ENCODE data around the gene CALD1.

The CALD1 gene

DNA sequence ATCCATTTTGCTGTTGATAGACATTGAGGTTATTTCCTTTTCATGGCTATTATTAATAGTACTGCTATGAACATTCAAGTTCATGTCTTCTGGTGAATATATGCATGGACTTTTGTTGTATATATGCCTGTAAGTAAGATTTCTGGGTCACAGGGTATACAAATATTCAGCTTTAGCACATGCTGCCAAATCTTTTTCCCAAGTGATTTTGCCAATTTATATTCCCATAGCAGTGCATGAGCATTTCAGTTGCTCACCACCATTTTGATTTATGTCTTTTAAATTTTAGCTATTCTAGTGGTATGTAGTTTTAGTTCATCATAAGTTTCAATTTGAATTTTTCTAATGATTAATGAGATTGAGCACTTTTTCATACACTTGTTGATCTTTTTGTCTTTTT, 59.9 kb downstream of the CALD1 start:
- CTCF ChIA-PET: no interaction called here
- Histone ChIP-seq H3K4me1 (ENCODE audit: control insufficient read depth, insufficient read depth, low read length) (no peaks in the 10 kb centered on the region), H3K4me3 (ENCODE audit: low read depth, low read length) (no peak overlapping the region), H3K27ac (ENCODE audit: extremely low read depth, low read depth, low read length) (no peak overlapping the region), H3K9me3 (ENCODE audit: control insufficient read depth, insufficient read depth, low read depth, low read length) (no peaks in the 10 kb centered on the region), H3K36me3 (ENCODE audit: control insufficient read depth in 2 of 2, insufficient read depth in 1 of 2, low read length in 2 of 2) (no peaks in the 10 kb centered on the region)
- TF ChIP-seq ZNF132 (tag by site-specific recombination; IDR thresholded peaks at IDR 0.05; ENCODE audit: borderline replicate concordance): no peak
- TF ChIP-seq ZNF837 (tag by site-specific recombination; IDR thresholded peaks at IDR 0.05): no peak
- no peak for TF ChIP-seq ZNF433 (tag by site-specific recombination; IDR thresholded peaks at IDR 0.05; ENCODE audit: low read depth)
- TF ChIP-seq ZNF624 (tag by site-specific recombination; IDR thresholded peaks at IDR 0.05): no peak
- no peak for TF ChIP-seq ZNF350 (tag by site-specific recombination; IDR thresholded peaks at IDR 0.05)
- TF ChIP-seq HOXD13 (CRISPR knock-in tag; IDR thresholded peaks at IDR 0.05; ENCODE audit: borderline replicate concordance): no peak
- POLR2A ChIA-PET: no interaction called here

DNA sequence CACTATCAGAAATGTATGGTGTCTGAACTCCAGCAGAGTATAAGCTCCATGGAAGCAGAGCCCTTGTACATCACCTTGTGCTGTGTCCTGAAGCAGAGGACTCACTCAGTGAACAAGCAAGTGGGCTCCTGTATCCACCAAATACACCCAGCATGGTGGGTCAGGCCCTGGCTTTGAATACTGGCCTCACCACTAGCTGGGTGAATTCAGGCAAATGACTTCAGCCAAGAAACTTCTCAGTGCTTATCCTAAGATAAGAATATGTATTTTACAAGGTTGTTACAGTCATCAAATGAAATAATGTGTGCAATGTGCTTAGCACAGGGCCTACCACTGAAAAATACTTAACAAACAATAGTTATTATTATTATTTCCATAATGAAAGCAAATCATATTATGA, 62.6 kb downstream of the CALD1 start:
- no peaks in the 10 kb centered on the region for H3K4me1 ChIP-seq (ENCODE audit: control insufficient read depth, insufficient read depth, low read length)
- TF ChIP-seq ZNF24 (tag by site-specific recombination; IDR thresholded peaks at IDR 0.05): no peak
- TF ChIP-seq OSR2 (tag by site-specific recombination; IDR thresholded peaks at IDR 0.05): no peak
- no peak for TF ChIP-seq ZNF747 (tag by site-specific recombination; IDR thresholded peaks at IDR 0.05)
- no peaks in the 10 kb centered on the region for H3K9me3 ChIP-seq (ENCODE audit: control insufficient read depth, insufficient read depth, low read depth, low read length)
- POLR2A ChIA-PET: no interaction called here
- no peak overlapping the region for H3K4me3 ChIP-seq (ENCODE audit: low read depth, low read length)
- no peaks in the 10 kb centered on the region for H3K36me3 ChIP-seq (ENCODE audit: control insufficient read depth in 2 of 2, insufficient read depth in 1 of 2, low read length in 2 of 2)
- no peak overlapping the region for H3K27ac ChIP-seq (ENCODE audit: extremely low read depth, low read depth, low read length)
- CTCF ChIA-PET: interaction anchor here (0.6 kb wide), 1 partner anchor 16 kb away, joined by 3 read pairs; no protein-coding TSS in a partner anchor

GRCh38 chr7:134842886-134843430, 63.5 kb downstream of the CALD1 start:
- ChIA-PET POLR2A (no interaction called here), CTCF (no interaction called here)
- no peaks in the 10 kb centered on the region for H3K36me3 ChIP-seq (ENCODE audit: control insufficient read depth in 2 of 2, insufficient read depth in 1 of 2, low read length in 2 of 2)

More at GRCh38 chr7:134842886-134843430, 63.5 kb downstream of the CALD1 start:
- no peak for TF ChIP-seq ZNF292 (tag by site-specific recombination; IDR thresholded peaks at IDR 0.05; ENCODE audit: borderline replicate concordance, low read depth)
- TF ChIP-seq, protein P1, sequence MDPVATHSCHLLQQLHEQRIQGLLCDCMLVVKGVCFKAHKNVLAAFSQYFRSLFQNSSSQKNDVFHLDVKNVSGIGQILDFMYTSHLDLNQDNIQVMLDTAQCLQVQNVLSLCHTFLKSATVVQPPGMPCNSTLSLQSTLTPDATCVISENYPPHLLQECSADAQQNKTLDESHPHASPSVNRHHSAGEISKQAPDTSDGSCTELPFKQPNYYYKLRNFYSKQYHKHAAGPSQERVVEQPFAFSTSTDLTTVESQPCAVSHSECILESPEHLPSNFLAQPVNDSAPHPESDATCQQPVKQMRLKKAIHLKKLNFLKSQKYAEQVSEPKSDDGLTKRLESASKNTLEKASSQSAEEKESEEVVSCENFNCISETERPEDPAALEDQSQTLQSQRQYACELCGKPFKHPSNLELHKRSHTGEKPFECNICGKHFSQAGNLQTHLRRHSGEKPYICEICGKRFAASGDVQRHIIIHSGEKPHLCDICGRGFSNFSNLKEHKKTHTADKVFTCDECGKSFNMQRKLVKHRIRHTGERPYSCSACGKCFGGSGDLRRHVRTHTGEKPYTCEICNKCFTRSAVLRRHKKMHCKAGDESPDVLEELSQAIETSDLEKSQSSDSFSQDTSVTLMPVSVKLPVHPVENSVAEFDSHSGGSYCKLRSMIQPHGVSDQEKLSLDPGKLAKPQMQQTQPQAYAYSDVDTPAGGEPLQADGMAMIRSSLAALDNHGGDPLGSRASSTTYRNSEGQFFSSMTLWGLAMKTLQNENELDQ (tag by site-specific recombination; IDR thresholded peaks at IDR 0.05; ENCODE audit: low read depth): no peak
- no peak for TF ChIP-seq ZNF548 (tag by site-specific recombination; IDR thresholded peaks at IDR 0.05)
- no peak for TF ChIP-seq ZNF596 (tag by site-specific recombination; IDR thresholded peaks at IDR 0.05)
- TF ChIP-seq ZNF521 (tag by site-specific recombination; IDR thresholded peaks at IDR 0.05): no peak
- TF ChIP-seq ZFHX2 (tag by site-specific recombination; conservative IDR thresholded peaks at IDR 0.05): no peak
- no peak for TF ChIP-seq ZNF155 (tag by site-specific recombination; IDR thresholded peaks at IDR 0.05)
- TF ChIP-seq TSHZ1 (tag by site-specific recombination; IDR thresholded peaks at IDR 0.05; ENCODE audit: borderline replicate concordance): no peak
- no peak for TF ChIP-seq ZNF221 (tag by site-specific recombination; IDR thresholded peaks at IDR 0.05; ENCODE audit: borderline replicate concordance)
- no peak for TF ChIP-seq ZSCAN23 (tag by site-specific recombination; IDR thresholded peaks at IDR 0.05)
- no peak for TF ChIP-seq GLI2 (tag by site-specific recombination; IDR thresholded peaks at IDR 0.05; ENCODE audit: borderline replicate concordance, low read depth)
- TF ChIP-seq ZNF768 (tag by site-specific recombination; IDR thresholded peaks at IDR 0.05): no peak
- no peak for TF ChIP-seq OVOL3 (tag by site-specific recombination; IDR thresholded peaks at IDR 0.05)
- TF ChIP-seq ZIC2 (tag by site-specific recombination; IDR thresholded peaks at IDR 0.05): no peak
- Histone ChIP-seq H3K4me1 (ENCODE audit: control insufficient read depth, insufficient read depth, low read length) (no peaks in the 10 kb centered on the region), H3K27ac (ENCODE audit: extremely low read depth, low read depth, low read length) (no peak overlapping the region), H3K4me3 (ENCODE audit: low read depth, low read length) (no peak overlapping the region), H3K9me3 (ENCODE audit: control insufficient read depth, insufficient read depth, low read depth, low read length) (no peaks in the 10 kb centered on the region)

Data from HEK293 (cell line).